ENCODE measurements around the gene TMEM14A. TPM values are rescaled to one million over a fixed set of nuclear protein-coding genes. Genes with fewer than 3 reads are reported as not detected.

The TMEM14A gene
- total RNA-seq, 1 experiment from 2014 or later, result 7.3 TPM

DNA sequence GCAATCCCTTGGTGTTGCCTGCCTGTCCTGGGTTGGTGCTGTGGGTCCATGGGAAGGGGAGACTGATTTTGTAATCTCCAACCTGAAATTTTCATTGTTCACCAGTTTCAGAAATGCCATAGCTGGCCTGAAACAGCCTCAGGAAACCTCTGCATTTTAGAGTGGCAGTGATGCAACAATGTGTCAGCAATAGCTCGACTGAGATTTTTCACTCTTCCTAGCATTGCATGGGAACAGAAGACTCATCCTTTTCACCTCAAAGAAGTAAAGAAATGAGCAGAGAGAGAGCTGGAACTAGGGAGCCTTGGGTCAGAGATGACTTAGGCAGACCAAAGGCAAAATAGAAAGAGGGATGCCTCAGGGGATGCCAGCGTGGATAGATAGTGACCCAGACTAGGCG is 23.7 kb upstream of the TMEM14A start:
- H3K14ac ChIP-seq (ENCODE audit: insufficient read depth, low read length), result no peak overlapping the region

More for the DNA sequence above, 23.7 kb upstream of the TMEM14A start:
- no peak overlapping the region for H4K91ac ChIP-seq (ENCODE audit: insufficient read length, low read depth, low read length)
- peaks cover 2% of the 10 kb centered on the region; the same call in 1 of the 2 replicates for H3K27me3 Mint-ChIP-seq (ENCODE audit: low read depth)
- no peak overlapping the region for H3K56ac ChIP-seq (ENCODE audit: insufficient read length, low read depth, low read length)
- no peak overlapping the region for H2AK5ac ChIP-seq (ENCODE audit: insufficient read length, low read length)
- H2BK120ac ChIP-seq (ENCODE audit: low read depth, low read length, poor library complexity, severe bottlenecking), result no peak overlapping the region
- peaks cover 0 to 3% of the 10 kb centered on the region in 2 experiments; a peak in 4 of 5 replicates for H3K9me3 Mint-ChIP-seq
- no peaks in the 10 kb centered on the region for H3K79me1 ChIP-seq (ENCODE audit: insufficient read depth, low read depth, low read length, poor library complexity, severe bottlenecking)
- H2BK12ac ChIP-seq (ENCODE audit: insufficient read length, low read depth, low read length), result no peak overlapping the region
- H3K36me3 Mint-ChIP-seq (ENCODE audit: insufficient read depth in 1 of 3, low read depth in 3 of 3), result 0 out of 7 replicates have a peak, but pooled peaks cover 0 to 5% (median 1%) of the 10 kb centered on the region in 3 experiments
- WGBS (ENCODE audit: extremely low coverage, insufficient read length, low lambda C conversion rate), result no CpG with 5 or more reads among the region's 3 CpGs
- no peak overlapping the region for H3K9ac ChIP-seq (ENCODE audit: extremely low read depth, insufficient read length, low read length)
- no peak overlapping the region for H4K5ac ChIP-seq (ENCODE audit: insufficient read length, low read depth, low read length)
- no peaks in the 10 kb centered on the region for H3K9me3 ChIP-seq (ENCODE audit: control insufficient read depth, low read depth, low read length)
- no peak overlapping the region for H3K4ac ChIP-seq (ENCODE audit: low read depth, low read length)
- H3K23ac ChIP-seq (ENCODE audit: insufficient read length, low read depth, low read length), result no peak overlapping the region
- H3K4me2 ChIP-seq (ENCODE audit: insufficient read depth, insufficient read length, low read length), result no peak overlapping the region
- DNase-seq, result no peak
- H3K27ac ChIP-seq (ENCODE audit: insufficient read length, low read depth, low read length), result no peak overlapping the region
- no peak overlapping the region for H2AFZ ChIP-seq (ENCODE audit: low read length)
- no peaks in the 10 kb centered on the region for H3K23me2 ChIP-seq (ENCODE audit: insufficient read length, low read depth, low read length, poor library complexity, severe bottlenecking)
- no peak overlapping the region for H3K18ac ChIP-seq (ENCODE audit: insufficient read length, low read depth, low read length)
- no peak overlapping the region for H4K8ac ChIP-seq (replicated peaks; ENCODE audit: insufficient read length, low read depth, low read length)
- H4K20me1 ChIP-seq (ENCODE audit: control insufficient read depth, insufficient read depth, insufficient read length), result no peaks in the 10 kb centered on the region
- no peaks in the 10 kb centered on the region for H3K79me2 ChIP-seq (ENCODE audit: insufficient read depth, low read length)
- H2BK5ac ChIP-seq (ENCODE audit: insufficient read length, low read length), result no peak overlapping the region
- H3K27ac Mint-ChIP-seq, result no peak overlapping the region
- TF ChIP-seq, protein P1, sequence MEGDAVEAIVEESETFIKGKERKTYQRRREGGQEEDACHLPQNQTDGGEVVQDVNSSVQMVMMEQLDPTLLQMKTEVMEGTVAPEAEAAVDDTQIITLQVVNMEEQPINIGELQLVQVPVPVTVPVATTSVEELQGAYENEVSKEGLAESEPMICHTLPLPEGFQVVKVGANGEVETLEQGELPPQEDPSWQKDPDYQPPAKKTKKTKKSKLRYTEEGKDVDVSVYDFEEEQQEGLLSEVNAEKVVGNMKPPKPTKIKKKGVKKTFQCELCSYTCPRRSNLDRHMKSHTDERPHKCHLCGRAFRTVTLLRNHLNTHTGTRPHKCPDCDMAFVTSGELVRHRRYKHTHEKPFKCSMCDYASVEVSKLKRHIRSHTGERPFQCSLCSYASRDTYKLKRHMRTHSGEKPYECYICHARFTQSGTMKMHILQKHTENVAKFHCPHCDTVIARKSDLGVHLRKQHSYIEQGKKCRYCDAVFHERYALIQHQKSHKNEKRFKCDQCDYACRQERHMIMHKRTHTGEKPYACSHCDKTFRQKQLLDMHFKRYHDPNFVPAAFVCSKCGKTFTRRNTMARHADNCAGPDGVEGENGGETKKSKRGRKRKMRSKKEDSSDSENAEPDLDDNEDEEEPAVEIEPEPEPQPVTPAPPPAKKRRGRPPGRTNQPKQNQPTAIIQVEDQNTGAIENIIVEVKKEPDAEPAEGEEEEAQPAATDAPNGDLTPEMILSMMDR (conservative IDR thresholded peaks at IDR 0.05), result no peak
- H3K4me1 Mint-ChIP-seq, result peaks cover 23 to 32% of the 10 kb centered on the region in 2 experiments
- H3K4me3 Mint-ChIP-seq, result no peak overlapping the region
- H3T11ph ChIP-seq (ENCODE audit: low read length), result no peak overlapping the region
- no peak overlapping the region for H2BK15ac ChIP-seq (ENCODE audit: low read depth, low read length)
- no peak overlapping the region for H2BK20ac ChIP-seq (ENCODE audit: low read depth, low read length, poor library complexity, severe bottlenecking)
- H3K27me3 ChIP-seq (ENCODE audit: insufficient read depth, low read length), result no peaks in the 10 kb centered on the region
- peaks cover 3% of the 10 kb centered on the region; the same call in 1 of the 2 replicates for H3K4me1 ChIP-seq (ENCODE audit: insufficient read depth, low read length)
